IPS-18a (cell line): ENCODE data around the gene SFT2D3.

ENCODE experiments used
- H3K27ac ChIP-seq: one replicate; pipeline ENCODE4 v1.5.1; 2013; ENCODE audit warnings: low read length
- H3K27me3 ChIP-seq: one replicate; pipeline ENCODE4 v1.6.1; 2013; ENCODE audit warnings: mild to moderate bottlenecking, low read length; ENCODE audit not compliant: control insufficient read depth, insufficient read depth
- H3K36me3 ChIP-seq: one replicate; pipeline ENCODE4 v1.6.1; 2013; ENCODE audit warnings: low read depth, low read length; ENCODE audit not compliant: control insufficient read depth
- H3K4me1 ChIP-seq: one replicate; pipeline ENCODE4 v1.6.1; 2013; ENCODE audit warnings: low read depth, low read length; ENCODE audit not compliant: control insufficient read depth
- H3K4me3 ChIP-seq: one replicate; pipeline ENCODE4 v1.5.1; 2013; ENCODE audit warnings: low read length
- H3K9ac ChIP-seq: one replicate; pipeline ENCODE4 v1.6.1; 2013; ENCODE audit warnings: mild to moderate bottlenecking, low read length, moderate library complexity
- H3K9me3 ChIP-seq: one replicate; pipeline ENCODE4 v1.6.1; 2013; ENCODE audit warnings: low read depth, low read length; ENCODE audit not compliant: control insufficient read depth

The SFT2D3 gene

DNA sequence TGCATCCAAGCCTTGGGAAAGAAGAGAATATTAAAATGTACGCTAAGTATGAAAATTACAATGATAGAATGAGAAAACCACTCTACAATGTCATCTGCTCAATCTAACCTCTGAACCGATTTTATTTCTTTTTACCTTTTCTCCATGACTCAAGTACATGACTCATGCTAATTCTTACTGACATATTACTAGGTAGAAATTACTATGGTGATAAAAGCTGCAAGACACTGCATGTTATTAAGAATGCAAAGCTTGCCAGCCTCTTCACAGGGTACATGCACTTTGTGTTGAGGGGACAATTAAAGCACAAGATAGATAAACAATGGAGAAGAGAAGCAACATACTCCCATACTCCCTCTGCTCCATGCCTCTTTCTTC is 20.7 kb downstream of the SFT2D3 start:
- Histone ChIP-seq H3K27me3 (no peaks in the 10 kb centered on the region), H3K36me3 (peaks cover 68% of the 10 kb centered on the region), H3K4me1 (no peaks in the 10 kb centered on the region), H3K9ac (no peak overlapping the region), H3K27ac (no peak overlapping the region), H3K9me3 (no peaks in the 10 kb centered on the region), H3K4me3 (no peak overlapping the region)

DNA sequence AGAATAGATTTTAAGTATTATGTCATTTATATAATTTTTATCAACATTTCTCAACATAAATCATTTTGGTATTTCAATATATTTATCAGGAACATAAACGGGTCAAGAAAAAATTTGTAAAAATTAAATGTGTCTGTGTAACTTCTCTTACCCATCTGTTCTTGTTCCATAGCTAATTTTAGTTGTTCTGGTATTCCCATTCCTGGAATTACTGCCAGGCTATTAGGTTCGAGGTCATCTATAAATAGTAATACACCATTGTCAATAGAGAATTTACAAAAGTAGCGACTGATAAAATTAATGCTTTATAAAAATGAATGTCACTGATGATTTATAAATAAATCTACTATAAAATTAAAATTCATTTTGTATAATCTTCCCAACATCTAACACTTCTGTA is 21.5 kb downstream of the SFT2D3 start:
- Histone ChIP-seq H3K9me3 (no peaks in the 10 kb centered on the region), H3K27ac (no peak overlapping the region), H3K4me1 (no peaks in the 10 kb centered on the region), H3K9ac (no peak overlapping the region), H3K36me3 (peaks cover 60% of the 10 kb centered on the region), H3K27me3 (no peaks in the 10 kb centered on the region), H3K4me3 (no peak overlapping the region)

DNA sequence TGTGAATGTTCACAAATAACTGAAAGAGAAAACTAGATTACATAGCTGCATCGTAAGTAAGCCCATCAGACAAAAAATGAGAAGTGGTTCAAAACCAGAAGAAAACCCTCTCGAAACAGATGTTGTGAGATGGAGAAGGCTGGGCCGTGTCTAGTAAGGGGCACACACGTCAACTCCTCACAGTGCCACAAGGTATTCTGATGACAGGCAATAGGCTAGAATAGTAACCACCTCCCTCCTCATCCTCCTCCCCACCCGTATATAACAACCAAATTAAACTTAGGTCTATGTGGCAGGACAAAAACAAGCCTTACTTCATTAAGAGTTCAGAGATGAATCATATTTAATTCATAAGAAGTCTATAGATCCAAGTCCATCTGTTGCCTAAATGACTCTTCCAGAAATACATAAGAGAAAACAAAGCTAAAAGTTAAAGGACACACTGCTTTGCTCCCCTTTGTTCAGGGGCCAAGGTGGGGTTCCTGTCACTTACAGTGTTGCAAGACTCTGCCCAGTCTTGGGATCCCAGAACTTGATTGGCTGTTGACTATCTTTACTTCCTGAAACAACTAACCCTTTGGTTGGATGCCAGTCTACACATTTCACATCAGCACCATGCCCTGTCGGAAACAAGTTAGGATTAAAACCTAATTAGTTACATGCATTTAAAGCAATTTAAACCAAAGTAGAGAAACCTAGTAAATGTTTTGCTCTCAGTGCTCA is 25.0 kb downstream of the SFT2D3 start:
- Histone ChIP-seq H3K27me3 (no peaks in the 10 kb centered on the region), H3K4me3 (no peak overlapping the region), H3K9ac (no peak overlapping the region), H3K9me3 (no peaks in the 10 kb centered on the region), H3K36me3 (peaks cover 29% of the 10 kb centered on the region), H3K4me1 (no peaks in the 10 kb centered on the region), H3K27ac (no peak overlapping the region)

DNA sequence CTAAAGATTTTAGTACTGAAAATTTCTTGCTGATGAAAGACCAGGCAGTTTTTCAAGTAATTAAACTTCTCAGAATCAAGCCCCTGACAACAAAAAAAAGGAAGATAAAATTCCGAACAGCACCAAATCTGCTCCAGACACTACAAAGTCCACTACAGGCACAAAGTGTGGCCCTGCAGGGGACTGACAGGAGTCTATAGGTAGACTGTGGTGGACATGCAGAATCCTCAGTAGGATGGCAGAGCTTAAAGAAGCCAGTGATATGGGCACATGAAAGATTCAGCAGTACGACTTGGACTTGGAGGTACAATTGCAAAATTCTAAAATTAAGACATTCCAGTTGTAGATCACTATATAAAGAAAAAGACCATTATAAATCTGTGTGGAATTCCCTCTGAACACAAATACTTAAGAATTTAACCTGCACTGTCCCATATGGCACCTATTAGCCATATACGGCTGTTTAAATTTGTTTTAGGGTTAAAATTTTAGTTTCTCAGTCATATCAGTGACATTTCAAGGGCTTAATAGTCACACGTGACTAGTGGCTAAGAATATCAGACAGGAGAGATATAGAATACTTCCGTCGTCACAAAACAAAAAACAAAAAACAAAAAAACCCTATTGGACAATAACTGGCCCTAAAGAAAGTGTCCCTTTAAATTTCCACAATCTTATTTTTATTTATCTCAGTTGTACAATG is 32.0 kb downstream of the SFT2D3 start:
- H3K27me3 ChIP-seq: no peaks in the 10 kb centered on the region
- H3K9ac ChIP-seq: no peak overlapping the region
- peaks cover 8% of the 10 kb centered on the region for H3K36me3 ChIP-seq
- H3K4me3 ChIP-seq: no peak overlapping the region
- no peaks in the 10 kb centered on the region for H3K4me1 ChIP-seq
- no peak overlapping the region for H3K27ac ChIP-seq
- no peaks in the 10 kb centered on the region for H3K9me3 ChIP-seq

DNA sequence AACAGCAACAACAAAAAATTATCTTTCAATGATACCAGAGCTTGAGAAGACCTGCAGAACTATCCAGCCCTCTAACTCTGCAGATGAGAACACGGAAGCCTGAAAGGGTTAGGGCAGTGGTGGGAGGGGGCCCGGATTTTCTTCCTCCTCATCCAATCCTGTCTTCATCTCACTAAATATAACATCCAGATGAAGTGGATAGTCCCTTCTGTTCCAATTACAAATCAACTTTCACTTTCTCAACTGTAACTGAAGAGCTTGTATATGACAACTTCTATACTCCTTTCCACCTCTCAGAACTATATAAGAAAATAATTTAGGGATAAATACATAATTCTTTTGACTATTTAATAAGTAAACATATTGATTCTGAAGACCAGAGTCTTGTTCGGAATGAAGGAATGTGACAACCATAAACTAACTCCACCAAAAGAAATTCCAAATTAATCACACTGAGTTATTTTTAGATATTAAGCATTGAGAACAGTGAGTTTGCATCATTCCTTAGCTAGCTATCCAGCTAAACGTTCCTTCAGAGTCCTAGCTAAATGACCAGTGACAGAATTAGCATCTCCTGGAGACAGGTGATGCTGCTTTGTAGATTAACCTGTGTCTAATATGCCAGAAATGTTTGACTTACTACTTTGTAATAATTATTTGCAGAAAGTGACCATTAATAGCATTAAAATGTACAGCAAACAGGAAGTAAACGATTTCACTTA is 32.7 kb downstream of the SFT2D3 start:
- Histone ChIP-seq H3K9ac (no peak overlapping the region), H3K36me3 (peaks cover 8% of the 10 kb centered on the region), H3K4me3 (no peak overlapping the region), H3K27me3 (no peaks in the 10 kb centered on the region), H3K4me1 (no peaks in the 10 kb centered on the region), H3K9me3 (no peaks in the 10 kb centered on the region), H3K27ac (no peak overlapping the region)

DNA sequence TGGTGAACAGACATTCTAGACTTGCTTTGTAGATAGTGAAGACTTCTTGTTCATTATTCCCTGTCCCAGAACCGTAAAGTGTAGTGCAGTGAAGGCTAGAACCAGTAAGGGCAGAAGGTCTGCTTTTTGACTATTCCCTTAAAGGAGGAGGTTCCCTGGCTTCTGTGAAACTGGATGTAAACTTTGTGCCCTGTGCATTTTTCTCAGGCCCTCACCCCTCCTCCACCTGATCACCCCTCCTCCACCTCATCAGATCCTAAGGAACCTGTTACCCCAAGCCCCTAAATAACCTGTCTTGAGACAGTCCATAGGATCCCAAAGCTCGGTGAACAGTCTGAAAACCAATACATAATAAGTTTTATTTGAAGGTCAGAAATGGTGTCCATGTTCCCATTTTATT is 33.7 kb downstream of the SFT2D3 start:
- Histone ChIP-seq H3K27me3 (no peaks in the 10 kb centered on the region), H3K9ac (no peak overlapping the region), H3K27ac (no peak overlapping the region), H3K9me3 (no peaks in the 10 kb centered on the region), H3K4me1 (no peaks in the 10 kb centered on the region), H3K36me3 (peaks cover 10% of the 10 kb centered on the region), H3K4me3 (no peak overlapping the region)

DNA sequence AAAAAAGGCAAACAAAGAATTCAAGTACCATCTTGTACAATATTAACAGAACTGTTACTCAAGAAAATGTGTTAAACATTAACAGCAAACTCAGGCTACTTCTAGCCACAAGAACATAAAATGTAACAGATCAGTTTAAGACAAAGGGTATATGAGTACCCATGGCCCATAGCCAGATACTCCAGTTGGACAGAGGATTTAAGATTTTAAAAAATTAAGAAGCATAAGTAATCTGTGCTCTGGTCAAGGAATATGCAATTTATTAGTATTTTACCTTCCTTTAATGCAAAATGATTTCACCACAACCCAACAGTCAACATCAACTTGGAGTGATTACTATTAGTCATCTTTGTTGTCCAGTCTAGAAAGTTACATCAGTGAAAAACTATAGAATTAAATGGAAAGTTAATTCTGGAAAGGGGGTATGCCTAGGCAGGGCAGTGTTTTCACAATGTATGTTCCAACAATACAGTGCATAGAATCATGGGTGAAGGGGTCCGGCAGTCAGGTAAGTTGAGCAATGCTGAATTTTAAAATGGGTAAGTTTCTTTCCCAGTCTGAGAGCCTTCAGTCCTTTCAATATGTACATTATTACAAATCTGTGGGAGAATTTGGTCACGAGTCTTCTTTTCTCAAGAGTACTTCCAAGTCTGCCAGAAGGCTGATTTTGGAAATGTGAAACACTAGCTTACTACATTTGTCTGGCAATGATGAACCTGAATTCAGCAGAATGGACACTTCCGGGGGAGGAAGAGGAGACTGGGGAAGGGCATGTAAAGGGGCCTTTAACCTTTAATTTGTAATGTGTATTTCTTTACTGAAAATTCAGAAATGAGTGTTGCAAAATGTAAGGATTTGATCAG is 34.5 kb downstream of the SFT2D3 start:
- Histone ChIP-seq H3K36me3 (peaks cover 15% of the 10 kb centered on the region), H3K27ac (no peak overlapping the region), H3K9ac (no peak overlapping the region), H3K4me3 (no peak overlapping the region), H3K9me3 (no peaks in the 10 kb centered on the region), H3K4me1 (no peaks in the 10 kb centered on the region), H3K27me3 (no peaks in the 10 kb centered on the region)

DNA sequence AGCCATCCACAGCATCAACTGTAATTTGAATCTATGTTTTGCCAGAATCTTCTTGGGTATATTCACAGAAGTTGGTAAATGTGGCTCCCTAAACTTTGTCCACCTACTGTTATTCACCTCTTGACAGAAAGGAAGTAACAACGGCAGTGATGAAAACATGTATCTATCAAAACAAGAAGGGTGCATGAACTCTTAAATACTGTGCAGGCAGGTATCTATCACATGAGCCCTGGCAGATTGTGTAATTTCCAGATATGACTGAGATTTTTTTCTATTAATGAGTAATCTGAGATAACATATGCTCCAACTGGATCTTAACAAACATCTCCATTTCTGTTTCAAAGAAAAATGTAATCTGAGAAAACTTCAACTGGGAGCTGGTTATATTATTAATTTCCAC is 36.6 kb downstream of the SFT2D3 start:
- Histone ChIP-seq H3K4me1 (no peaks in the 10 kb centered on the region), H3K36me3 (peaks cover 15% of the 10 kb centered on the region), H3K4me3 (no peak overlapping the region), H3K27ac (no peak overlapping the region), H3K9me3 (no peaks in the 10 kb centered on the region), H3K9ac (no peak overlapping the region), H3K27me3 (no peaks in the 10 kb centered on the region)

DNA sequence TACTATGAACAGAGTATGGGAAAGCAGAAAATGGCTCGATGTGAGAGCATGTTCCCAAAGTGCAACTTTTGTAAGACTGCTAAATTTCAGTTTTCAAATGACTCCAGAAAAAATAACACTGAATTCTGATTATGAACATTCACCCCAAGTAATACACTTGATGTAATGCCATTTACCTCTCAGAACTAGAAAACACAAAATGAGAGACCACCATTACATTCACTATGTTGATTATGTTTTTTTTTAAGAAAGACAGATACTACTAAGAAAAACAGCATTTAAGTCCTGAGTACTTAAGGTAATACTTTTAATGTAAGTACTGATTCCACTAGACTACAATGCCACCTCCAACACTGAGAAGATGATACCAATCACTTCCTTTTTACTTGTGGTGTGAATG is 38.5 kb downstream of the SFT2D3 start:
- H3K27me3 ChIP-seq: no peaks in the 10 kb centered on the region
- peaks cover 22% of the 10 kb centered on the region for H3K36me3 ChIP-seq
- no peak overlapping the region for H3K9ac ChIP-seq
- H3K27ac ChIP-seq: no peak overlapping the region
- H3K4me1 ChIP-seq: no peaks in the 10 kb centered on the region
- no peak overlapping the region for H3K4me3 ChIP-seq
- H3K9me3 ChIP-seq: no peaks in the 10 kb centered on the region

DNA sequence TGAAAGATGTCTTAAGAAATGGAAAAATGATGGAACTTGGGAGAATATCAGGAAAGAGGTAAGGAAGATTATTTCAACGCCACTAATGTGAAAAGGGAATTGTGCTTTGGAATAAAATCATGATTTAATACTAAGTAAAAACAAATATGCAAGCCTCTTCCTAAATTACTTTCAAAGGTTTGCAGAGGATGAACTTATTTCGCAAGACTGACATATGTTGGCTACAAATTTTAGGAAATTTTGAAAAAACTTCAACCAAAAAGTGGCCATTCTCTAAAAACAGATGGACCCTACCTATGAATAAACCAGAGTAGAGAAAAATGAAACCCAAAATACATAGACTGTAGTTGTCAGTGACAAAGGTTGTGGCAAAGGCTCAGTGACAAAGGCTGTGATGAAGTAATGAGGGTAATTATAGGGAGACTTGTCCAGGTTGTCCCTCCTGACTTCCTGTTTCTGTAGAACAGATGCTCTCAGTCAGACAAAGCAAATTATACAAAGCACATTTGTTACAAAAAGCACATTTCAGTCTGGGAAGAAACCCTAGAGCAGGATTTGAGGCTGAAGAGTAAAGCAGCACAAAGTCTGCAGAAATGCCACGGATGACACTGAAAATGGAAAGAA is 39.5 kb downstream of the SFT2D3 start:
- H3K36me3 ChIP-seq: peaks cover 28% of the 10 kb centered on the region
- no peaks in the 10 kb centered on the region for H3K4me1 ChIP-seq
- no peaks in the 10 kb centered on the region for H3K27me3 ChIP-seq
- H3K9ac ChIP-seq: no peak overlapping the region
- H3K9me3 ChIP-seq: no peaks in the 10 kb centered on the region
- H3K27ac ChIP-seq: no peak overlapping the region
- no peak overlapping the region for H3K4me3 ChIP-seq
